GM18873 (cell line): Measurements from ENCODE around the gene BTRC.

Experiments
- ATAC-seq: cut with Tn5 transposase; IDR thresholded peaks from one replicate; pipeline ENCODE4 v1.9.1; 2021; ENCODE audit warnings: mild to moderate bottlenecking, moderate library complexity, moderate number of reproducible peaks; ENCODE audit not compliant: unreplicated experiment, low FRiP score

BTRC gene

GRCh38 chr10:101563497-101564040 lies 209.6 kb downstream of the BTRC start:
- no peak for ATAC-seq

- ATAC-seq: no peak
Measured at GRCh38 chr10:101564490-101564991, 210.6 kb downstream of the BTRC start.

DNA sequence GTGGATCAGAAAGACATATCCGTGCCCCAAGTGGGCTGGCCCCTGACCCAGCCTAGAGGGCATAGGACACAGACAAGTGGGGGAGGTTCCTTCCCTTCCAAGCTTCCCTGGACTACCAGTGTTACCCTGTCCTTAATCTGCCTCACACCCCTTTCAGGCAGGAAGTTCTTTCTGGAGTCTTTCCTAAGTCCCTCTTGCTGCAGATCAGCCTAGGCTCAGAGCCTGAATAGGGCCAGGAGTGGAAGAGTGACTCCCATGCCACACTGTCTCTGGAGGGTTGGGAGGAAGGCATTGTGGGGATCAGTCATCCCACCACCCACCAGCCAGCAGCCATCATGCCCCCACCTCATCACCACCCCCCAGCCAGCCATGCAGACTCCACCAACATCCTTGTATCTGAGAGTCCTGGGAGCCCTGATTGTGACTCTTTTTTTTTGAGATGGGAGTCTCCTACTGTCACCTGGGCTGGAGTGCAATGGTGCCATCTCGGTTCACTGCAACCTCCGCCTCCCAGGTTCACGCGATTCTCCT lies 211.5 kb downstream of the BTRC start:
- ATAC-seq: no peak

DNA sequence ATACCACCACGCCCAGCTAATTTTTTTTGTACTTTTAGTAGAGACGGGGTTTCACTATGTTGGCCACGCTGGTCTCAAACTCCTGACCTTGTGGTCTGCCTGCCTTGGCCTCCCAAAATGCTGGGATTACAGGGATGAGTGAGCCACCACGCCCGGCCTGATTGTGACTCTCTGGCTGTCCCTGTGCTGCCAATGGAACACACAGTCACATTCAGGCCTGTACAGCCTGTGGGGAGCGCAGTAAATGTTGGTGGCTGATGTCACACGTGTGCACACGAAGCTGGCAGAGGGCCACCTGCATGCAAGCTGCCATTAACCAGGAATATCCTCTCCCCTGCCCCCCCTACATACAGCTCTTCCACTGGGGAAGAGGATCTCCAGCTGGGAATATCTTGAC lies 212.0 kb downstream of the BTRC start:
- ATAC-seq: no peak

DNA sequence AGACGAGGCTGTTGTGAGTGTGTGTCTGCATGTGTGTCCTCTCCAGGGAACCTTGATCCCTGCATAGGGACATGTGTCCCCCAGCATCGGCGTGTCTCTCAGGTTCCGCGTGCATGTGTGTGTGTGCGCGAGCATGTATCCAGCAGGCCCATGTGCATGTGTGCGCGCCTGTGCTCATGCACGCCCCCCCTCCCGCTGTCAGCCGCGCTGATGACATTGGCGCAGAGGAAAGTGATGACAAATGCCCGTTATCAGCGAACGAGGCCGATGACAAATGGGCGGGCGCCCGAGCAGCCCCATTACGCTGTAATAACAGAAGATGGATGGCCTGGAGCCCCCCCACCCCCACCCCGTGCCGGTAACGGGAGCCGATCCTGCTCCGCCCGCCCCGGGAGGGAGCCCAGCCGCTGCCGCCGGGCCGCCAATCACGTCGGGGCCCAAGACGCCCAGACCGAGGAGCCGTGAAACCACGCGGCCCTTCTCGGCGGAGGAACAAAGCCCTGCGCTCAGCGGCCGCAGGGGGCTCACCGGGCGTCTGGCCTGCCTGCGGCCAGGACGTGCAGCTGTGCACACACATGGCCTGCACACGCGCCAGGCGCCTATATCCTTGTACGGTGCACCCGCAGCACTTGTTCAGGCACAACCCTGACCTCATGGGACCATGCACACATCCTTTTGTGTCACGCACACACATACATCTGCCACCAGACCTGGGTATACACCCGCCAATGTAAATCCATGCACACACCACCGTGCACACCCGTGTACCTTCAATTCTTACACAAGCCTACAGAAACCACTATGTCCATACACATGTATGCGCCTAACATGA lies 212.6 kb downstream of the BTRC start:
- no peak for ATAC-seq

GRCh38 chr10:101567165-101568006 lies 213.4 kb downstream of the BTRC start:
- no peak for ATAC-seq

GRCh38 chr10:101568054-101568745 lies 214.2 kb downstream of the BTRC start:
- no peak for ATAC-seq

- no peak for ATAC-seq
Measured at GRCh38 chr10:101569323-101569621, 215.3 kb downstream of the BTRC start.

DNA sequence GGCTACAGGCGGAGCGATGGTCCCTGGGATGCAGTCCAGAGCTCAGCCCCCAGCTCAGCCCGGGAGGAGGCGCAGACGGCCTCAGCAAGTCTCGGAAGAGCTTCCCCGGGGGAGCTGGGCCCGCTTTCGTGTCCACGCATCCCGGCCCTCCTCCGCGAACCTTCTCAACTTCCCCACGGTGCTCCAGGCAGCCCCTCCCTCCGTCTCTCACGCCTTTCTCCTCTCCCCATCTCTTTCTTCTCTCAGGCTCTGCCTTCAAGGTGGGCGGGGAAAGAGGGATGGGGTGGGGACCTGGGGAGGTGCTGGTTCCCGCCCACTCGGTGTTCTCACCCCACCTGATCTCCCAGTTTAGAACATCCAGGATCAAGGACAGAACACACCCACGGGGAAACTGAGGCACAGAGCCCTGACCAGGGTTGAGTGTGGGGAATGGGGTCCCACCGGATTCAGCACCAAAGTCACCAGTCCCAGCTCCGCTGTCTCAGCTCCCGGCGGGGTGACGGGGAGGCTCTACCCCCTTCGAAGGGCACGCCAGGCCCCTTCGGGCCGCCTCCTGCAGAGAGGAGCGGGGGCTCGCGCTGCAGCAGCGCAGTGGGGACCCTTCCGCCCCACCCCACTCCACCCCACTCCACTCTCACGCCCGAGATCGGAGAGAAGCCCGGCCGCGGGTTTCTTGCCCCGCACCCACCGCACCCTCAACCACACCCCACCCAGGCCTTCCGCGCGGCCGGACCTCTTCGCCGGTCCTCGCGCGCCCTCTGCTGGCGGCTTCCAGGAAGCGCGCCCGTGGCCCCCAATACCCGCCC lies 215.9 kb downstream of the BTRC start:
- no peak for ATAC-seq

GRCh38 chr10:101570428-101571270 lies 216.7 kb downstream of the BTRC start:
- ATAC-seq: no peak

- no peak for ATAC-seq
Measured at GRCh38 chr10:101571271-101571925, 217.4 kb downstream of the BTRC start.

- ATAC-seq: no peak
Measured at GRCh38 chr10:101572126-101572525, 218.2 kb downstream of the BTRC start.

DNA sequence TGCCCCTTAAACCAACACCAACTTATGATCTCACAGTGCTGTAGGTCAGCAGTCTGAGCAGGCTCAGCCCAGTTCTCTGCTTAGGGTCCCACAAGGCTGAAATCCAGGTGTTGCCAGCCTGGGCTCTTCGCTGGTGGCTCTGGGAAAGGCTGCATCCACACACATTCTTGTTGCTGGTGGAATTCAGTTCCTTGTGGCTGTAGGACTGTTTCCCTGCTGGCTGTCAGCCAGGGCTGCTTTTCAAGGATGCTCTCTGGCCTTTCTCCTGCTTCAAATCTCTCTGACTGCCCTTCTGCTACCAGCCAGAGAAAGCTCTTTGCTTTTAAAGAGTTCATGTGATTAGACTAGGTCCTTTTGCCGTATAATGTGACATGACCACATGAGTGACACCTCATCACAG lies 218.8 kb downstream of the BTRC start:
- no peak for ATAC-seq

DNA sequence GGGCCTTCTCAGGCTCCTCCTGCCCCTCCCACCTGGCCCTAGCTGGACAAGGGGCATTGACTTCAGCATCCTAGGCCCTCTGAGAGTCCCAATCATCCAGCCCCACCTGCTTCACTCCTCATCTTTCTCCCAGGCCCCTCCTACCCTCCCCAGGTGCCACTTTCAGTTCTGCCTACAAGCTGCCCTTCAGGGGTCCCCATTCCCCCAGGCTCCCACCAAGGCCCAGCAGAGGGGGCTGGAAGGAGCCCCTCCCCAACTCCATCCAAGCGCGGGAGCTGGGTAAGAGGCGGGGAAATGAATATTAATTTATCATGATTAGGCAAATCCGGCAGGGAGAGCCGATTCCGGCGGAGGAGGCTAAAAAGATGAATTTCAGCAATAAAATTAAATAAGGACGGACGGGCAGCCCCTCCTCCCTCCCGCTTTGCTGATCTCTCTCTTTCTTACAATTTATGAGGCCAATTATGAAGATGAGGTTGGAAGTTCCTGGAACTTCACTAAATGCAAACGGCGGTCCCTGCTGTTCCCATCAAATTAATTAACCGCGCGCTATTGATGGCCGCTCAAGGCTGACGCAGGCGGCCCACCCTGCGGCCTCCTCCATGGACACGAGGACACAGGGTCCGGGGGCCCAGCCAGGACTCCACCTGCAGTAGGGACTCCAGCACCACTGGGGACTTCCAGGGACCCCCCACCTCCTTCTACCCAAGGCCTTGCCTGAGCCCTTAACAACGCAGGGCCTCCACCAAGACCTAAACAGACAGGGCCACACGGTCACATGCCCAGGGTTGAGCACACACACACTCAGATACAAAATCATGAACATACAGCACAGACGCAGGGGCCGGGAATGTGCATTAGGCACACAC lies 220.2 kb downstream of the BTRC start:
- no peak for ATAC-seq

DNA sequence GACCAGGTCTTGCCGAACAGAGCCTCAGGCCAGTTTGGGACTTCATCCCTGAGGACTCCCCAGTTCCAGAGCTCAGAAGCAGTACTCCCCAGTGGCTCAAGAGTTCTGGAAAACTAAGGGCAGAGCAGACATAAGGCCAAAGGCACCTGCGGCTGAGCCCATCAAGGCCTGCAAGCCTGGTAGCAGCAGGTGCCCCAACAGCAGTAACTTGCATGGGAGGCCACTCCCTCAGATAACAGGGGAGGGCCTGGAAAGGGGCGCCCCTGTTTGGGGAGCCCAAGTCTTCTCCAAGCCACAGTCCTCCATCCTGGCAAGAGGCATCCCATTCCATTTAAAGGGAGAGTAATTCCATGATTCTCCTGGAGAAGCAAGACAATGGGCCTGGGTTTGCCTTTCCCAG lies 221.1 kb downstream of the BTRC start:
- ATAC-seq: no peak

- no peak for ATAC-seq
Measured at GRCh38 chr10:101575580-101576210, 221.7 kb downstream of the BTRC start.
